ENCODE data around the gene ETNPPL.

- TF ChIP-seq TCF12 (IDR thresholded peaks at IDR 0.05; ENCODE audit: low read depth) = no peak
- no peak for TF ChIP-seq CREB1 (IDR thresholded peaks at IDR 0.05; ENCODE audit: low read depth)
- TF ChIP-seq YY1 (IDR thresholded peaks at IDR 0.05; ENCODE audit: low read depth) = no peak
- no peak for TF ChIP-seq CEBPB (IDR thresholded peaks at IDR 0.05)
- no peak for TF ChIP-seq REST (IDR thresholded peaks at IDR 0.05; ENCODE audit: low read depth)
- no peak for TF ChIP-seq EGR1 (IDR thresholded peaks at IDR 0.05)
- TF ChIP-seq FOXM1 (IDR thresholded peaks at IDR 0.05; ENCODE audit: borderline replicate concordance, low read depth) = no peak
- TF ChIP-seq EP300 (IDR thresholded peaks at IDR 0.05; ENCODE audit: borderline replicate concordance) = no peak
- no peak for TF ChIP-seq NFIC (IDR thresholded peaks at IDR 0.05)
- no peak for TF ChIP-seq RAD21 (IDR thresholded peaks at IDR 0.05; ENCODE audit: low read depth)
- no peak for TF ChIP-seq TEAD4 (IDR thresholded peaks at IDR 0.05)
- TF ChIP-seq ZBTB7A (IDR thresholded peaks at IDR 0.05; ENCODE audit: low read depth) = no peak
Measured at GRCh38 chr4:108777388-108777787, 14.5 kb upstream of the ETNPPL start.

All from Ishikawa (cell line).